ENCODE data around the gene TERF2IP. TPM values are rescaled to one million over a fixed set of nuclear protein-coding genes. Genes with fewer than 3 reads are reported as not detected.

Gene TERF2IP
- total RNA-seq, 1 donor from 2014 or later = 137 TPM

DNA sequence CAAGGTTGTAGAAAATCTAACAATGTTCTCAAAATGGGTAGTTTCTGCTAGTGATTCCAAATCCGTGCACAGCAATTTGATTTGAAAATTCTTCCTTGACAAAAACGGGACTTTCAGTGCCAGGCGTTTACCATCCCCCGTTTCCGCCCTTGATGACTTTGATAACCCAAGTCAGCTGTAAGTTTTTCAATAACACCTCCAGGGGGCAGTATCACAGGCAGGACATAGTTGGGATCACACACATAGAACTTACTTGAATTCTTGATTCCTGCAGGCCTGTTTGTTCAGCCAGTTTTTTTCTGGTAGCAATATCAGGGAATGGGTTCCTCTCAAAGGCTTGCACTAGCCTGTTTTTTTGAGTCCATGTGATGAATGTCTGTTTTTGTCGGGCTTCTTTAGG lies 48.1 kb downstream of the TERF2IP start:
- H3K4me1 Mint-ChIP-seq (ENCODE audit: low read depth, unreplicated experiment) = no peaks in the 10 kb centered on the region
- TF ChIP-seq, protein P1, sequence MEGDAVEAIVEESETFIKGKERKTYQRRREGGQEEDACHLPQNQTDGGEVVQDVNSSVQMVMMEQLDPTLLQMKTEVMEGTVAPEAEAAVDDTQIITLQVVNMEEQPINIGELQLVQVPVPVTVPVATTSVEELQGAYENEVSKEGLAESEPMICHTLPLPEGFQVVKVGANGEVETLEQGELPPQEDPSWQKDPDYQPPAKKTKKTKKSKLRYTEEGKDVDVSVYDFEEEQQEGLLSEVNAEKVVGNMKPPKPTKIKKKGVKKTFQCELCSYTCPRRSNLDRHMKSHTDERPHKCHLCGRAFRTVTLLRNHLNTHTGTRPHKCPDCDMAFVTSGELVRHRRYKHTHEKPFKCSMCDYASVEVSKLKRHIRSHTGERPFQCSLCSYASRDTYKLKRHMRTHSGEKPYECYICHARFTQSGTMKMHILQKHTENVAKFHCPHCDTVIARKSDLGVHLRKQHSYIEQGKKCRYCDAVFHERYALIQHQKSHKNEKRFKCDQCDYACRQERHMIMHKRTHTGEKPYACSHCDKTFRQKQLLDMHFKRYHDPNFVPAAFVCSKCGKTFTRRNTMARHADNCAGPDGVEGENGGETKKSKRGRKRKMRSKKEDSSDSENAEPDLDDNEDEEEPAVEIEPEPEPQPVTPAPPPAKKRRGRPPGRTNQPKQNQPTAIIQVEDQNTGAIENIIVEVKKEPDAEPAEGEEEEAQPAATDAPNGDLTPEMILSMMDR (IDR thresholded peaks at IDR 0.05; ENCODE audit: partially characterized antibody, unreplicated experiment) = no peak
- H3K27ac Mint-ChIP-seq (ENCODE audit: unreplicated experiment) = no peak overlapping the region
- DNase-seq = no peak
- no peaks in the 10 kb centered on the region for H3K27me3 Mint-ChIP-seq (ENCODE audit: unreplicated experiment)
- H3K36me3 Mint-ChIP-seq (ENCODE audit: unreplicated experiment) = no peaks in the 10 kb centered on the region
- H3K9me3 Mint-ChIP-seq (ENCODE audit: unreplicated experiment) = no peaks in the 10 kb centered on the region
- H3K4me3 Mint-ChIP-seq (ENCODE audit: unreplicated experiment) = no peak overlapping the region

DNA sequence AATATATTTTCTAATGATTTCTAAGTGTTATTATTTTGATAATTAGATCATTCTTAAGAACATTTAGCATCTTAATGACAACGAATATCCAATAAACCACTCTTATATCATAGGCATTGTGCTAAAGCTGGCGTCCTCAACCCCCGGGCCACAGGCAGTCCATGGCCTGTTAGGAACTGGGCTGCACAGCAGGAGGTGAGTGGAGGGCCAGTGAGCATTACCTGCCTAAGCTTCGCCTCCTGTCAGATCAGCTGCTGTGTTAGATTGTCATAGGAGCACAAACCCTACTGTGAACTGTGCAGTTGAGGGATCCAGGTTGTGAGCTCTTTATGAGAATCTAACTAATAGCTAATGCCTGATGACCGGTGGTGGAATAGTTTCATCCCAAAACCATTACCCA lies 50.0 kb downstream of the TERF2IP start:
- no peak overlapping the region for H3K27ac Mint-ChIP-seq (ENCODE audit: unreplicated experiment)
- H3K36me3 Mint-ChIP-seq (ENCODE audit: unreplicated experiment) = no peaks in the 10 kb centered on the region
- no peaks in the 10 kb centered on the region for H3K27me3 Mint-ChIP-seq (ENCODE audit: unreplicated experiment)
- TF ChIP-seq, protein P1 (IDR thresholded peaks at IDR 0.05; ENCODE audit: partially characterized antibody, unreplicated experiment) = no peak
- no peak overlapping the region for H3K4me3 Mint-ChIP-seq (ENCODE audit: unreplicated experiment)
- no peak for DNase-seq
- H3K4me1 Mint-ChIP-seq (ENCODE audit: low read depth, unreplicated experiment) = no peaks in the 10 kb centered on the region
- no peaks in the 10 kb centered on the region for H3K9me3 Mint-ChIP-seq (ENCODE audit: unreplicated experiment)

DNA sequence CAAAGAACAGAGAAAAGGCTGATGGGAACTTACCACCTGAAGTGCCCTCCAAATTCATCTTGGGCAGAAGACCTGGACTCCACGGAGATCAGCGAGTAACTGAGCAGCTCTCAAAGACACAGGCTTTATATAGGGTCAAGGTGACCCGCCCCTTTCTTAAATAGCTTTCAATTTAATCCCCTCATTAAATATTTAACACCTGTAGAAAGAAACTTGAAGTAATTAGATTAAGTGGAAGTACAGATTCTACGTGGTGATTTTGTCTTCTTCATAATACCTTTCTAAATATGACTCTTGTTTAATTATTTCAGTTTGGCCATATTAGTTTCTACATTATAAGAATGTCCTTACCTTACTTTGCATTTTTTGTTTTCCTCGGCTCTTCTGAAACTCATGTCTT lies 53.8 kb downstream of the TERF2IP start, which contains the start of gene DUXB:
TSS of gene DUXB (minus strand) at position 101 of the 400 bp plus-strand sequence. CDS start at position 58, 43 bp downstream.
- no peaks in the 10 kb centered on the region for H3K4me1 Mint-ChIP-seq (ENCODE audit: low read depth, unreplicated experiment)
- H3K27me3 Mint-ChIP-seq (ENCODE audit: unreplicated experiment) = peaks cover 2% of the 10 kb centered on the region
- peaks cover 3% of the 10 kb centered on the region for H3K9me3 Mint-ChIP-seq (ENCODE audit: unreplicated experiment)
- H3K27ac Mint-ChIP-seq (ENCODE audit: unreplicated experiment) = no peak within 1 kb of the TSS
- no peaks in the 10 kb centered on the region for H3K36me3 Mint-ChIP-seq (ENCODE audit: unreplicated experiment)
- no peak within 1 kb of the TSS for H3K4me3 Mint-ChIP-seq (ENCODE audit: unreplicated experiment)
- TF ChIP-seq, protein P1 (IDR thresholded peaks at IDR 0.05; ENCODE audit: partially characterized antibody, unreplicated experiment) = no peak
- DNase-seq = no peak

DNA sequence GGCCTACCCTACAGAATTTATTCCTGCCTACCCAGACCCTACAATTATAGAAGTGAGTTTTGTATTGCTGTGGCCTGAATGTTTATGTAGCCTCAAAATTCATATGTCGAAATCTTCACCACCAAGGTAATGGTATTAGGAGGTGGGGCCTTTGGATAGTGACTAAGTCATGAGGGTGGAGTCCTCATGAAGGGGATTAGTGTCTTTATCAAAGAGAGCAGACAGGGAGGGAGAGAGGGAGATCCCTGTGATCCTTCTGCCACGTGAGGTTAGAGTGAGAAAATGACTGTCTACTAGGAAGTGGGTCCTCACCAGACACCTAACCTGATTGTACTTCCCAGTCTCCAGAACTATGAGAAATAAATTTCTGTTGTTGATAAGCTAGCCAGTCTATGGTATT lies 54.7 kb downstream of the TERF2IP start:
- H3K27me3 Mint-ChIP-seq (ENCODE audit: unreplicated experiment) = peaks cover 2% of the 10 kb centered on the region
- no peaks in the 10 kb centered on the region for H3K36me3 Mint-ChIP-seq (ENCODE audit: unreplicated experiment)
- DNase-seq = no peak
- TF ChIP-seq, protein P1 (IDR thresholded peaks at IDR 0.05; ENCODE audit: partially characterized antibody, unreplicated experiment) = no peak
- no peaks in the 10 kb centered on the region for H3K4me1 Mint-ChIP-seq (ENCODE audit: low read depth, unreplicated experiment)
- H3K27ac Mint-ChIP-seq (ENCODE audit: unreplicated experiment) = no peak overlapping the region
- H3K9me3 Mint-ChIP-seq (ENCODE audit: unreplicated experiment) = peaks cover 3% of the 10 kb centered on the region
- no peak overlapping the region for H3K4me3 Mint-ChIP-seq (ENCODE audit: unreplicated experiment)

DNA sequence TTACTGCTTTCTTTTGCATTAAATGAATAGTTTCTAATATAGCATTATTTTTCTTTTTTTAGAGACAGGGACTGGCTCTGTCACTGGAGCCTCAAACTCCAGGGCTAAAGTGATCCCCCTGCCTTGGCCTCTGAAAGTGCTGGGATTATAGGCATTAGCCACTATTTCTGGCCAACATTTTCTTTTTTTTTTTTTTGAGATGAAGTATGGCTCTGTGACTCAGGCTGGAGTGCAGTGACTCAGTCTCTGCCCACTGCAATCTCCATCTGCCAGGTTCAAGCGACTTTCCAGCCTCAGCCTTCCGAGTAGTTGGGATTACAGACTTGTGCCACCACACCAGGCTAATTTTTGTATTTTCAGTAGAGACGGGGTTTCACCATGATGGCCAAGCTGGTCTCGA lies 55.7 kb downstream of the TERF2IP start:
- DNase-seq = no peak
- no peak overlapping the region for H3K27ac Mint-ChIP-seq (ENCODE audit: unreplicated experiment)
- H3K4me1 Mint-ChIP-seq (ENCODE audit: low read depth, unreplicated experiment) = no peaks in the 10 kb centered on the region
- TF ChIP-seq, protein P1 (IDR thresholded peaks at IDR 0.05; ENCODE audit: partially characterized antibody, unreplicated experiment) = no peak
- H3K36me3 Mint-ChIP-seq (ENCODE audit: unreplicated experiment) = no peaks in the 10 kb centered on the region
- peaks cover 2% of the 10 kb centered on the region for H3K27me3 Mint-ChIP-seq (ENCODE audit: unreplicated experiment)
- peaks cover 3% of the 10 kb centered on the region for H3K9me3 Mint-ChIP-seq (ENCODE audit: unreplicated experiment)
- H3K4me3 Mint-ChIP-seq (ENCODE audit: unreplicated experiment) = no peak overlapping the region

Other genes with a start within 250 kb of the TERF2IP start
- 60.1 TPM for gene CFDP1, start 214.3 kb upstream of the TERF2IP start, total RNA-seq (ENCODE audit: unreplicated experiment)
- 30.6 TPM for gene TMEM170A, start 183.1 kb upstream of the TERF2IP start, total RNA-seq (ENCODE audit: unreplicated experiment)
- 4.0 TPM for gene CHST6, start 152.3 kb upstream of the TERF2IP start, total RNA-seq (ENCODE audit: unreplicated experiment)
- 0.64 TPM for gene CHST5, start 111.7 kb upstream of the TERF2IP start, total RNA-seq (ENCODE audit: unreplicated experiment)
- 14.1 TPM for gene TMEM231, start 91.5 kb upstream of the TERF2IP start, total RNA-seq (ENCODE audit: unreplicated experiment)
- gene GABARAPL2, start 81.4 kb upstream of the TERF2IP start, total RNA-seq (ENCODE audit: unreplicated experiment) = 208 TPM
- gene ADAT1, start 24.5 kb upstream of the TERF2IP start, total RNA-seq (ENCODE audit: unreplicated experiment) = 80.1 TPM
- gene KARS1, start 108 bp upstream of the TERF2IP start, total RNA-seq (ENCODE audit: unreplicated experiment) = 97.4 TPM
- gene CPHXL2, start 29.2 kb downstream of the TERF2IP start, total RNA-seq (ENCODE audit: unreplicated experiment) = not detected
- gene DUXB, start 53.7 kb downstream of the TERF2IP start, total RNA-seq (ENCODE audit: unreplicated experiment) = not detected
- gene CPHXL, start 78.7 kb downstream of the TERF2IP start, total RNA-seq (ENCODE audit: unreplicated experiment) = not detected